H1 (cell line): ENCODE measurements around the gene DOCK10. TPM values are rescaled to one million over a fixed set of nuclear protein-coding genes. Genes with fewer than 3 reads are reported as not detected.

Source experiments
- CTCF ChIA-PET: fragments of 300-600 bp; sonication (Branson Sonifier 250); formaldehyde crosslinking; loops from one replicate; lab custom pipeline; 2021; ENCODE audit not compliant: partially characterized antibody; lab: Charles Lee
- POLR2A ChIA-PET: fragments of 300-600 bp; sonication (Branson Sonifier 250); formaldehyde crosslinking; loops from one replicate; lab custom pipeline; 2021; ENCODE audit warnings: inconsistent platforms; ENCODE audit not compliant: partially characterized antibody; lab: Charles Lee
- DNase-seq, 2 experiments: peaks; one replicate each; pipeline versions ENCODE4 v3.0.0 to v3.0.0-alpha.2; 2010 to 2022; ENCODE audit warnings: low spot score in 2 of 2, low read depth in 1 of 2, mixed read lengths in 1 of 2
- FAIRE-seq: peaks from 2 replicates; lab custom pipeline; 2011; peaks lifted over from hg19 to GRCh38; lab: Jason Lieb, UNC
- H2AFZ ChIP-seq: 2 replicates; pipeline ENCODE4 v1.8.1; 2012; ENCODE audit warnings: low read length, inconsistent platforms
- H2AK5ac ChIP-seq: 2 replicates; pipeline ENCODE4 v1.6.1; 2013; ENCODE audit warnings: low read depth, low read length
- H2BK120ac ChIP-seq: replicated peaks from 2 replicates; pipeline ENCODE3; 2013; ENCODE audit warnings: low read depth, low read length, inconsistent platforms
- H2BK12ac ChIP-seq: 2 replicates; pipeline ENCODE4 v1.6.1; 2013; ENCODE audit warnings: low read depth, low read length
- H2BK15ac ChIP-seq: 2 replicates; pipeline ENCODE4 v1.6.1; 2013; ENCODE audit warnings: low read length
- H2BK20ac ChIP-seq: 2 replicates; pipeline ENCODE4 v1.6.1; 2013; ENCODE audit warnings: low read length
- H2BK5ac ChIP-seq: 2 replicates; pipeline ENCODE4 v1.6.1; 2013; ENCODE audit warnings: low read depth, low read length
- H3K14ac ChIP-seq: 2 replicates; pipeline ENCODE4 v1.6.1; 2013; ENCODE audit warnings: inconsistent platforms; ENCODE audit not compliant: insufficient read length
- H3K18ac ChIP-seq: 2 replicates; pipeline ENCODE4 v1.6.1; 2013; ENCODE audit warnings: low read length; ENCODE audit errors: extremely low read depth
- H3K23ac ChIP-seq: 2 replicates; pipeline ENCODE4 v1.6.1; 2013; ENCODE audit warnings: inconsistent platforms; ENCODE audit not compliant: insufficient read length
- H3K23me2 ChIP-seq: 2 replicates; pipeline ENCODE4 v1.6.1; 2013; ENCODE audit warnings: low read depth, low read length
- H3K27ac ChIP-seq: 2 replicates; pipeline ENCODE4 v1.6.1; 2011; ENCODE audit warnings: low read depth, low read length, inconsistent platforms
- H3K27me3 ChIP-seq, 4 experiments: replicated peaks in 1 of 4; 1 replicate in 1 of 4; 2 replicates in 3 of 4; pipeline versions ENCODE4 v1.6.1 to v1.8.1; 2011 to 2013; ENCODE audit warnings: low read length in 3 of 4, mild to moderate bottlenecking in 3 of 4, inconsistent platforms in 2 of 4, mixed read lengths in 2 of 4, moderate library complexity in 1 of 4; ENCODE audit not compliant: control insufficient read depth in 3 of 4, insufficient read depth in 3 of 4; ENCODE audit errors: extremely low read depth in 1 of 4
- H3K36me3 ChIP-seq, 4 experiments: 2 replicates each; pipeline versions ENCODE4 v1.6.1 to v1.8.1; 2011 to 2013; ENCODE audit warnings: mild to moderate bottlenecking in 4 of 4, low read length in 3 of 4, moderate library complexity in 2 of 4, control low read depth in 1 of 4, inconsistent platforms in 1 of 4; ENCODE audit not compliant: insufficient read depth in 4 of 4, control insufficient read depth in 2 of 4
- H3K4ac ChIP-seq: replicated peaks from 2 replicates; pipeline ENCODE3; 2013; ENCODE audit warnings: low read length, low read depth, mixed read lengths, inconsistent platforms; ENCODE audit not compliant: insufficient read length
- H3K4me1 ChIP-seq, 4 experiments: replicated peaks in 1 of 4; 1 replicate in 1 of 4; 2 replicates in 3 of 4; pipeline versions ENCODE4 v1.6.1 to v1.8.1; 2011 to 2013; ENCODE audit warnings: low read length in 3 of 4, inconsistent platforms in 2 of 4, mixed read lengths in 1 of 4; ENCODE audit not compliant: insufficient read depth in 4 of 4, control insufficient read depth in 3 of 4
- H3K4me2 ChIP-seq, 2 experiments: 2 replicates each; pipeline versions ENCODE4 v1.6.1 to v1.8.1; 2011 to 2013; ENCODE audit warnings: low read depth in 2 of 2, low read length in 2 of 2, control low read depth in 1 of 2, inconsistent platforms in 1 of 2, mild to moderate bottlenecking in 1 of 2; ENCODE audit not compliant: insufficient read depth in 1 of 2
- H3K4me3 ChIP-seq, 4 experiments: fragments of 200-600, 300-600 bp in 1 of 4; sonication (generic), shearing (Covaris generic), sonication (Bioruptor Twin) in 1 of 4; 2 replicates each; pipeline versions ENCODE4 v1.5.1 to v1.8.1; 2011 to 2016; ENCODE audit warnings: low read length in 4 of 4, low read depth in 3 of 4, control low read depth in 2 of 4, inconsistent platforms in 2 of 4, mild to moderate bottlenecking in 2 of 4, mixed read lengths in 1 of 4, moderate library complexity in 1 of 4; ENCODE audit not compliant: insufficient read depth in 2 of 4; ENCODE audit errors: extremely low read depth in 1 of 4
- H3K56ac ChIP-seq: replicated peaks from 2 replicates; pipeline ENCODE3; 2013; ENCODE audit warnings: low read depth, mild to moderate bottlenecking, mixed read lengths, low read length, inconsistent platforms; ENCODE audit not compliant: insufficient read length
- H3K79me1 ChIP-seq: 2 replicates; pipeline ENCODE4 v1.6.1; 2013; ENCODE audit warnings: low read depth, low read length, control low read depth
- H3K79me2 ChIP-seq, 2 experiments: 2 replicates each; pipeline versions ENCODE4 v1.6.1 to v1.8.1; 2012 to 2013; ENCODE audit warnings: low read length in 2 of 2, mild to moderate bottlenecking in 2 of 2, inconsistent platforms in 1 of 2; ENCODE audit not compliant: insufficient read depth in 2 of 2, control insufficient read depth in 1 of 2
- H3K9ac ChIP-seq, 4 experiments: replicated peaks in 1 of 4; 1 replicate in 1 of 4; 2 replicates in 3 of 4; pipeline versions ENCODE4 v1.6.1 to v1.8.1; 2011 to 2013; ENCODE audit warnings: low read depth in 3 of 4, low read length in 3 of 4, control low read depth in 2 of 4, mild to moderate bottlenecking in 2 of 4, moderate library complexity in 2 of 4, inconsistent platforms in 1 of 4; ENCODE audit errors: extremely low read depth in 1 of 4
- H3K9me3 ChIP-seq, 2 experiments: 2 replicates each; pipeline versions ENCODE4 v1.6.1 to v1.8.1; 2012 to 2013; ENCODE audit warnings: mild to moderate bottlenecking in 2 of 2, moderate library complexity in 2 of 2, control low read depth in 1 of 2, inconsistent platforms in 1 of 2, low read depth in 1 of 2, low read length in 1 of 2, mixed read lengths in 1 of 2; ENCODE audit not compliant: insufficient read depth in 2 of 2
- H4K20me1 ChIP-seq, 2 experiments: replicated peaks in 1 of 2; 2 replicates each; pipeline versions ENCODE3 to v1.8.1; 2011 to 2013; ENCODE audit warnings: inconsistent platforms in 2 of 2, low read length in 2 of 2, mild to moderate bottlenecking in 1 of 2; ENCODE audit not compliant: insufficient read depth in 2 of 2, control insufficient read depth in 1 of 2
- H4K5ac ChIP-seq: 2 replicates; pipeline ENCODE4 v1.6.1; 2013; ENCODE audit warnings: low read length, low read depth, mixed read lengths, inconsistent platforms; ENCODE audit not compliant: insufficient read length
- H4K8ac ChIP-seq: 2 replicates; pipeline ENCODE4 v1.8.0; 2013; ENCODE audit warnings: mild to moderate bottlenecking, moderate library complexity, low read length, inconsistent platforms; ENCODE audit not compliant: insufficient read depth; ENCODE audit errors: extremely low read depth
- H4K91ac ChIP-seq: replicated peaks from 2 replicates; pipeline ENCODE3; 2013; ENCODE audit warnings: low read length, mixed read lengths, inconsistent platforms; ENCODE audit not compliant: insufficient read length
- CBX5 ChIP-seq: fragments of 300-800, 300-1000 bp; sonication (generic); IDR thresholded peaks from 2 replicates; pipeline ENCODE4 v1.7.1; 2016; ENCODE audit warnings: antibody characterized with exemption, low read length, low read depth
- CEBPB ChIP-seq: IDR thresholded peaks from 2 replicates; pipeline ENCODE4 v1.6.1; 2012; ENCODE audit warnings: low read depth, low read length
- CHD2 ChIP-seq: IDR thresholded peaks from 2 replicates; pipeline ENCODE4 v1.6.1; 2012; ENCODE audit warnings: low read length, improper control_type of control experiment
- NRF1 ChIP-seq: IDR thresholded peaks from 2 replicates; pipeline ENCODE4 v1.6.1; 2011; ENCODE audit warnings: mild to moderate bottlenecking, low read depth, low read length, improper control_type of control experiment
- RBBP5 ChIP-seq: IDR thresholded peaks from 2 replicates; pipeline ENCODE4 v1.7.1; 2012; ENCODE audit warnings: low read depth, mild to moderate bottlenecking, inconsistent platforms, low read length, moderate library complexity, borderline replicate concordance
- RFX5 ChIP-seq: IDR thresholded peaks from 2 replicates; pipeline ENCODE4 v1.6.1; 2011; ENCODE audit warnings: low read depth, low read length, improper control_type of control experiment, borderline replicate concordance
- SIRT6 ChIP-seq: IDR thresholded peaks from one replicate; pipeline ENCODE4 v1.7.1; 2012; ENCODE audit warnings: low read length, inconsistent platforms
- SIX5 ChIP-seq: IDR thresholded peaks from 2 replicates; pipeline ENCODE4 v1.6.1; 2011; ENCODE audit warnings: mild to moderate bottlenecking, low read depth, low read length
- SP4 ChIP-seq: IDR thresholded peaks from 2 replicates; pipeline ENCODE4 v1.6.1; 2012; ENCODE audit warnings: low read length, inconsistent platforms
- TBP ChIP-seq: IDR thresholded peaks from 2 replicates; pipeline ENCODE4 v1.6.1; 2011; ENCODE audit warnings: low read depth, low read length, improper control_type of control experiment
- YY1 ChIP-seq: IDR thresholded peaks from 2 replicates; pipeline ENCODE4 v1.6.1; 2011; ENCODE audit warnings: low read depth, mild to moderate bottlenecking, low read length
- WGBS, 2 experiments: shearing (Covaris generic) in 1 of 2; methylation state at CpG; one replicate each; pipeline versions ENCODE4 v1.1.6 to v1.1.7; 2013 to 2015; ENCODE audit warnings: low lambda C conversion rate in 2 of 2, mixed read lengths in 2 of 2, inconsistent platforms in 1 of 2, low coverage in 1 of 2, missing lambda C conversion rate in 1 of 2; ENCODE audit not compliant: insufficient replicate concordance in 2 of 2, insufficient coverage in 1 of 2, insufficient read length in 1 of 2; ENCODE audit errors: extremely low coverage in 1 of 2, missing lambda C conversion rate in 1 of 2; 5-methylcytosine and 5-hydroxymethylcytosine counted together
- polyA plus RNA-seq, 7 experiments: library from polyadenylated mRNA; depleted of rRNA in 3 of 7; stranded (reverse) in 5 of 7; unstranded in 2 of 7; fragments of >200 nt in 5 of 7; fragments of 200-250 nt in 2 of 7; gene quantifications; 1 replicate in 5 of 7; 2 replicates in 1 of 7; 4 replicates in 1 of 7; pipeline versions ENCODE4 v1.2.1 to v1.2.3, GENCODE V29; 2011 to 2013; ENCODE audit warnings: missing spikeins in 2 of 7, mixed read lengths in 2 of 7
- total RNA-seq: library from RNA; stranded (reverse); fragmentation: NEBNext Ultra II Directional; extraction: Animal tissue kit (Norgen Biotek cat#: 25700); gene quantifications from 2 replicates; pipeline ENCODE4 v1.2.1, GENCODE V29; 2021
- TF ChIP-seq, protein P1 (sequence below): IDR thresholded peaks from 2 replicates; pipeline ENCODE4 v1.6.1; 2012; ENCODE audit warnings: low read length, inconsistent platforms
- TF ChIP-seq, protein P2 (sequence below): IDR thresholded peaks from 2 replicates; pipeline ENCODE4 v1.6.1; 2012; ENCODE audit warnings: inconsistent platforms

DOCK10 gene
- total and polyA plus RNA-seq, 2 of the 8 experiments (the other 6 are each of a cell fraction or from before 2014, with no cell fraction given): 0.33 to 1.6 TPM

DNA sequence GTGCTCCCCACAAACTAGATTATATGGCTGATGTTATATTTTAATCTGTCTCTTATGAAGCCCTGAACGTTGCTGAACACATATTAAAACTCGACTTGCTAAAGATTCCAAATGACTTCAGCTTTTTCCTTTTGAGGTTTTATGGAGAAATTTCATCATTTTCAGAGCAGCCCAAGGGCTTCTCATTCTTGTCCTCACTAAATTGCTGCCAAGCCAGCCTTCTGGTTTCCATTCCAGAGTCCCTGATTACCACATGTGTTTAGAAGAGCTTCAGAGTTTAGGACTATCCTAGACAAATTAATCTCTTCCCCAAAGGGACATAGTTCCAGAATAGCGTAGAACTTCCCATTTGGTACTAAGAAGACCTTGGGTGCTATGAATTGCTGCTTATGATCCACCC, 248.3 kb downstream of the DOCK10 start:
- FAIRE-seq: no peak
- Histone ChIP-seq H3K79me2 (no peaks in the 10 kb centered on the region), H3K9ac (peak overlapping the region in 1 of 4 experiments; percentile 8; a peak in 1 of 7 replicates), H3K27ac (no peak overlapping the region), H3K4ac (no peak overlapping the region), H3K18ac (no peak overlapping the region), H4K8ac (no peak overlapping the region), H4K20me1 (no peaks in the 10 kb centered on the region), H3K27me3 (no peaks in the 10 kb centered on the region), H2BK5ac (no peak overlapping the region), H2AK5ac (no peak overlapping the region), H4K91ac (no peak overlapping the region), H3K23ac (no peak overlapping the region), H3K14ac (no peak overlapping the region), H3K23me2 (no peaks in the 10 kb centered on the region), H2BK120ac (no peak overlapping the region), H2BK15ac (no peak overlapping the region), H3K56ac (no peak overlapping the region), H3K4me2 (no peak overlapping the region), H3K4me3 (no peak overlapping the region), H3K4me1 (no peaks in the 10 kb centered on the region), H4K5ac (no peak overlapping the region), H3K79me1 (no peaks in the 10 kb centered on the region), H2BK20ac (no peak overlapping the region), H2AFZ (no peak overlapping the region), H3K9me3 (no peaks in the 10 kb centered on the region), H3K36me3 (no peaks in the 10 kb centered on the region), H2BK12ac (no peak overlapping the region)
- ChIA-PET POLR2A (no interaction called here), CTCF (interaction anchor here (0.7 kb wide), 1 partner anchor 41 kb away, joined by 3 read pairs; no protein-coding TSS in a partner anchor)
- DNase-seq: no peak
- 84% methylated on average over 3 of the region's 3 CpGs; no CpG with 5 or more reads in 1 of the 2 experiments for WGBS, 2 experiments
- TF ChIP-seq SP4 (no peak), RBBP5 (no peak), SIRT6 (no peak), YY1 (no peak), TBP (no peak), CEBPB (no peak), CHD2 (no peak), NRF1 (no peak), RFX5 (no peak), CBX5 (no peak), SIX5 (no peak)
- TF ChIP-seq, protein P1, sequence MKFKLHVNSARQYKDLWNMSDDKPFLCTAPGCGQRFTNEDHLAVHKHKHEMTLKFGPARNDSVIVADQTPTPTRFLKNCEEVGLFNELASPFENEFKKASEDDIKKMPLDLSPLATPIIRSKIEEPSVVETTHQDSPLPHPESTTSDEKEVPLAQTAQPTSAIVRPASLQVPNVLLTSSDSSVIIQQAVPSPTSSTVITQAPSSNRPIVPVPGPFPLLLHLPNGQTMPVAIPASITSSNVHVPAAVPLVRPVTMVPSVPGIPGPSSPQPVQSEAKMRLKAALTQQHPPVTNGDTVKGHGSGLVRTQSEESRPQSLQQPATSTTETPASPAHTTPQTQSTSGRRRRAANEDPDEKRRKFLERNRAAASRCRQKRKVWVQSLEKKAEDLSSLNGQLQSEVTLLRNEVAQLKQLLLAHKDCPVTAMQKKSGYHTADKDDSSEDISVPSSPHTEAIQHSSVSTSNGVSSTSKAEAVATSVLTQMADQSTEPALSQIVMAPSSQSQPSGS: no peak
- TF ChIP-seq, protein P2, sequence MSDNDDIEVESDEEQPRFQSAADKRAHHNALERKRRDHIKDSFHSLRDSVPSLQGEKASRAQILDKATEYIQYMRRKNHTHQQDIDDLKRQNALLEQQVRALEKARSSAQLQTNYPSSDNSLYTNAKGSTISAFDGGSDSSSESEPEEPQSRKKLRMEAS: no peak
